Transverse colon (tissue), 4 donors: ENCODE data around the gene IL19.

Source experiments
- CTCF ChIP-seq, 5 experiments: fragments of 200-600 bp in 3 of 5; fragments of 450-650 bp in 2 of 5; sonication (generic) in 3 of 5; IDR thresholded peaks; 1 replicate in 2 of 5; 2 replicates in 3 of 5; pipeline ENCODE4 v1.5.1; 2016 to 2017; ENCODE audit warnings: antibody characterized with exemption in 5 of 5, inconsistent platforms in 3 of 5, mild to moderate bottlenecking in 2 of 5, moderate library complexity in 1 of 5
- POLR2A ChIP-seq: fragments of 450-650 bp; IDR thresholded peaks from one replicate; pipeline ENCODE4 v1.6.1; 2016; ENCODE audit warnings: antibody characterized with exemption, mild to moderate bottlenecking, moderate library complexity
- POLR2AphosphoS5 ChIP-seq, 3 donors: sonication (generic); formaldehyde crosslinking; IDR thresholded peaks; one replicate each; pipeline ENCODE4 v1.6.1; 2016; ENCODE audit warnings: antibody characterized with exemption in 3 of 3

GRCh38 chr1:206801467-206801866, 30.9 kb downstream of the IL19 start:
- TF ChIP-seq CTCF (IDR thresholded peaks at IDR 0.05) (no peak), POLR2A (no peak), POLR2AphosphoS5 (IDR thresholded peaks at IDR 0.05) (no peak)
